Neural cell (in vitro differentiated cells): ENCODE measurements around the gene RNF157. TPM values are rescaled to one million over a fixed set of nuclear protein-coding genes. Genes with fewer than 3 reads are reported as not detected.

ENCODE experiments used
- H2AFZ ChIP-seq: fragments of 200-600, 300-800 bp; sonication (generic), shearing (Covaris generic); 2 replicates; pipeline ENCODE4 v1.6.0; 2014; ENCODE audit warnings: low read depth, mild to moderate bottlenecking, antibody characterized with exemption, low read length, moderate library complexity
- H3F3A ChIP-seq: fragments of 200-600 bp; shearing (Covaris generic); 2 replicates; pipeline ENCODE4 v1.6.1; 2016; ENCODE audit warnings: mild to moderate bottlenecking, moderate library complexity, mixed read lengths, antibody characterized with exemption, low read length; ENCODE audit not compliant: insufficient read depth, poor library complexity, severe bottlenecking
- H3K27ac ChIP-seq: fragments of 200-600, 300-800 bp; sonication (generic), shearing (Covaris generic); 2 replicates; pipeline ENCODE4 v1.5.1; 2014; ENCODE audit warnings: mild to moderate bottlenecking, low read length, moderate library complexity
- H3K27me3 ChIP-seq: fragments of 300-800, 200-600 bp; sonication (generic), shearing (Covaris generic); 2 replicates; pipeline ENCODE4 v1.6.0; 2014; ENCODE audit warnings: mild to moderate bottlenecking, low read depth, low read length, moderate library complexity; ENCODE audit not compliant: insufficient read depth
- H3K36me3 ChIP-seq: fragments of 300-800, 200-600 bp; sonication (generic), shearing (Covaris generic); 2 replicates; pipeline ENCODE4 v1.5.1; 2014; ENCODE audit warnings: mild to moderate bottlenecking, antibody characterized with exemption, low read length, moderate library complexity; ENCODE audit not compliant: insufficient read depth
- H3K4me2 ChIP-seq: fragments of 300-800, 200-600 bp; sonication (generic), shearing (Covaris generic); 2 replicates; pipeline ENCODE4 v1.6.0; 2014; ENCODE audit warnings: mild to moderate bottlenecking, low read length
- H3K4me3 ChIP-seq: fragments of 300-800, 200-600 bp; sonication (generic), shearing (Covaris generic); 2 replicates; pipeline ENCODE4 v1.5.1; 2014; ENCODE audit warnings: mild to moderate bottlenecking, low read length, moderate library complexity
- H3K79me2 ChIP-seq: fragments of 200-600 bp; shearing (Covaris generic); replicated peaks from 2 replicates; pipeline ENCODE4 v1.6.0; 2014; ENCODE audit warnings: mild to moderate bottlenecking, low read length, moderate library complexity; ENCODE audit not compliant: insufficient read depth
- H3K9ac ChIP-seq: fragments of 300-800, 200-600 bp; sonication (generic), shearing (Covaris generic); 2 replicates; pipeline ENCODE4 v1.6.1; 2016; ENCODE audit warnings: mild to moderate bottlenecking, low read length, mixed read lengths
- H3K9me2 ChIP-seq: fragments of 200-600 bp; shearing (Covaris generic); 2 replicates; pipeline ENCODE4 v1.6.1; 2016; ENCODE audit warnings: mild to moderate bottlenecking, low read length, mixed read lengths; ENCODE audit not compliant: insufficient read depth
- H3K9me3 ChIP-seq: fragments of 200-600, 300-800 bp; sonication (generic), shearing (Covaris generic); 2 replicates; pipeline ENCODE4 v1.6.1; 2016; ENCODE audit warnings: mild to moderate bottlenecking, mixed run types, low read length, moderate library complexity, mixed read lengths
- H4K20me1 ChIP-seq: fragments of 200-600 bp; shearing (Covaris generic); 2 replicates; pipeline ENCODE4 v1.6.1; 2016; ENCODE audit warnings: mild to moderate bottlenecking, mixed run types; ENCODE audit not compliant: insufficient read depth
- EP300 ChIP-seq: fragments of 450-650 bp; conservative IDR thresholded peaks from 2 replicates; pipeline ENCODE4 v1.6.1; 2014; ENCODE audit warnings: antibody characterized with exemption, mild to moderate bottlenecking, moderate library complexity; ENCODE audit not compliant: poor library complexity, severe bottlenecking
- EZH2 ChIP-seq: fragments of 200-600, 300-800 bp; shearing (Covaris generic), sonication (generic); IDR thresholded peaks from 2 replicates; pipeline ENCODE4 v1.6.1; 2014; ENCODE audit warnings: antibody characterized with exemption, low read length, borderline replicate concordance, mild to moderate bottlenecking; ENCODE audit not compliant: insufficient read depth, poor library complexity, severe bottlenecking
- MXI1 ChIP-seq: fragments of 450-650 bp; conservative IDR thresholded peaks from 2 replicates; pipeline ENCODE4 v1.6.1; 2014; ENCODE audit warnings: antibody characterized with exemption, mild to moderate bottlenecking; ENCODE audit not compliant: poor library complexity, severe bottlenecking
- POLR2AphosphoS5 ChIP-seq: IDR thresholded peaks from 2 replicates; pipeline ENCODE4 v1.6.1; 2012
- RAD21 ChIP-seq: fragments of 450-650 bp; conservative IDR thresholded peaks from 2 replicates; pipeline ENCODE4 v1.6.1; 2014; ENCODE audit warnings: antibody characterized with exemption, mild to moderate bottlenecking, moderate library complexity
- REST ChIP-seq: IDR thresholded peaks from 2 replicates; pipeline ENCODE4 v1.6.1; 2012; ENCODE audit warnings: borderline replicate concordance
- SMC3 ChIP-seq: fragments of 450-650 bp; conservative IDR thresholded peaks from 2 replicates; pipeline ENCODE4 v1.6.1; 2014; ENCODE audit warnings: antibody characterized with exemption, mild to moderate bottlenecking, moderate library complexity; ENCODE audit not compliant: poor library complexity
- TAF1 ChIP-seq: IDR thresholded peaks from 2 replicates; pipeline ENCODE4 v1.6.1; 2012; ENCODE audit warnings: low read depth
- polyA plus RNA-seq: library from polyadenylated mRNA; depleted of rRNA; stranded (reverse); fragments of >200 nt; gene quantifications from 2 replicates; pipeline ENCODE4 v1.2.3, GENCODE V29; 2014
- TF ChIP-seq, protein P1 (sequence below): fragments of 450-650 bp; IDR thresholded peaks from 2 replicates; pipeline ENCODE4 v1.5.1; 2014; ENCODE audit warnings: antibody characterized with exemption, mild to moderate bottlenecking, moderate library complexity; ENCODE audit not compliant: poor library complexity, severe bottlenecking

The RNF157 gene
- polyA plus RNA-seq, 1 donor from 2014 or later, result 15.9 TPM

DNA sequence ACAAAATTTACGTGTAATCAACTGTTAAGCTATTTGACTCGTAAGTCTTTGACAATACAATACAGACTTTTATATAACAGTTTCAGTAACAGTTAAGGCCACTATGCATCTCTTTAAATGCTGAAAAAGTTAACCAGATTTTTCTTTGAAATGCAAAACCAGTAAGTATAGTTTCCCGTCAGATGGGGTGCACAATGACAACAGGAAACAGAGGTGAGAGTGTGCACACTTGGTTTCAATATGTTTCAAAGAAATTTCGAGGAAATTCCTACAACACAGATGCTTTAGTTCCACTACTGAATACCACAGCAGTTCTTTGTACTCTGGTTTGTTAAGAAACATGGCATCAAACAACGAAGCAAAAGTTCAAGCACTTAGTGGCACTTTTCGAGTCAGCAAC lies 48.4 kb downstream of the RNF157 start:
- H3K9me2 ChIP-seq, result no peaks in the 10 kb centered on the region
- H3K27me3 ChIP-seq, result no peaks in the 10 kb centered on the region
- no peak overlapping the region for H3K9ac ChIP-seq
- H3K27ac ChIP-seq, result no peak overlapping the region
- no peaks in the 10 kb centered on the region for H3K79me2 ChIP-seq
- H3K4me3 ChIP-seq, result no peak overlapping the region
- TF ChIP-seq EP300, result no peak
- TF ChIP-seq RAD21, result no peak
- no peak for TF ChIP-seq MXI1
- no peak for TF ChIP-seq SMC3
- no peak for TF ChIP-seq POLR2AphosphoS5
- TF ChIP-seq, protein P1, sequence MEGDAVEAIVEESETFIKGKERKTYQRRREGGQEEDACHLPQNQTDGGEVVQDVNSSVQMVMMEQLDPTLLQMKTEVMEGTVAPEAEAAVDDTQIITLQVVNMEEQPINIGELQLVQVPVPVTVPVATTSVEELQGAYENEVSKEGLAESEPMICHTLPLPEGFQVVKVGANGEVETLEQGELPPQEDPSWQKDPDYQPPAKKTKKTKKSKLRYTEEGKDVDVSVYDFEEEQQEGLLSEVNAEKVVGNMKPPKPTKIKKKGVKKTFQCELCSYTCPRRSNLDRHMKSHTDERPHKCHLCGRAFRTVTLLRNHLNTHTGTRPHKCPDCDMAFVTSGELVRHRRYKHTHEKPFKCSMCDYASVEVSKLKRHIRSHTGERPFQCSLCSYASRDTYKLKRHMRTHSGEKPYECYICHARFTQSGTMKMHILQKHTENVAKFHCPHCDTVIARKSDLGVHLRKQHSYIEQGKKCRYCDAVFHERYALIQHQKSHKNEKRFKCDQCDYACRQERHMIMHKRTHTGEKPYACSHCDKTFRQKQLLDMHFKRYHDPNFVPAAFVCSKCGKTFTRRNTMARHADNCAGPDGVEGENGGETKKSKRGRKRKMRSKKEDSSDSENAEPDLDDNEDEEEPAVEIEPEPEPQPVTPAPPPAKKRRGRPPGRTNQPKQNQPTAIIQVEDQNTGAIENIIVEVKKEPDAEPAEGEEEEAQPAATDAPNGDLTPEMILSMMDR, result no peak
- no peak for TF ChIP-seq TAF1
- TF ChIP-seq REST, result no peak
- no peak for TF ChIP-seq EZH2
- H2AFZ ChIP-seq, result no peak overlapping the region
- H4K20me1 ChIP-seq, result no peaks in the 10 kb centered on the region
- H3K4me2 ChIP-seq, result no peak overlapping the region
- H3K36me3 ChIP-seq, result no peaks in the 10 kb centered on the region
- H3K9me3 ChIP-seq, result no peaks in the 10 kb centered on the region
- no peaks in the 10 kb centered on the region for H3F3A ChIP-seq

DNA sequence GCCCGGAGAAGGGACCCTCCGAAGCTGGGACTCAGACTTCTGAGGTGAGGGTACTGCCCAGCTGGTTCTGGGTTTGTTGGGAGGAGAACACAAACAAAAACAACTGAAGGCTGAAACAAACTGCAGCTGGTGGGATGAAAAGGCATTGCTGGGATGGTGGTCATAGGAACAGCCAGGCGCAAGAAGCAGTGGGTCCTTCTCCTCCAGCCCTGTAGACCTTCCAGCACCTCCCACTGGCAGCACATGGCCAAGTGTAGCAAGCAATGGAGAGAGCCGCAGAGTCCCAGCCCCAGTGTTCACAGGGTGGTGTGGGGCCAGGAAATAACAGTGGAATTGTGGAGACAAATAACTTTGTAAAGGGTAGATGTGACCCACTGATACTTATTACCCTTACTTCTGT lies 50.6 kb downstream of the RNF157 start:
- Histone ChIP-seq H3K27ac (no peak overlapping the region), H2AFZ (no peak overlapping the region), H4K20me1 (no peaks in the 10 kb centered on the region), H3K27me3 (no peaks in the 10 kb centered on the region), H3K9me3 (no peaks in the 10 kb centered on the region), H3K4me3 (no peak overlapping the region), H3K36me3 (no peaks in the 10 kb centered on the region), H3F3A (no peaks in the 10 kb centered on the region), H3K9me2 (no peaks in the 10 kb centered on the region), H3K4me2 (no peak overlapping the region), H3K9ac (no peak overlapping the region), H3K79me2 (no peaks in the 10 kb centered on the region)
- no peak for TF ChIP-seq EP300
- TF ChIP-seq, protein P1, result no peak
- TF ChIP-seq MXI1, result no peak
- no peak for TF ChIP-seq POLR2AphosphoS5
- TF ChIP-seq TAF1, result no peak
- no peak for TF ChIP-seq RAD21
- TF ChIP-seq REST, result no peak
- TF ChIP-seq SMC3, result no peak
